ENCODE measurements around the gene KRTCAP2. TPM values are rescaled to one million over a fixed set of nuclear protein-coding genes. Genes with fewer than 3 reads are reported as not detected.
"Not testable (repeated sequence)": the region's sequence is repeated elsewhere in the genome, so short reads cannot be mapped to it uniquely, and the experiment has no call there.

Gene KRTCAP2
- total RNA-seq: 100 to 1,000 TPM; 106 to 112 TPM

DNA sequence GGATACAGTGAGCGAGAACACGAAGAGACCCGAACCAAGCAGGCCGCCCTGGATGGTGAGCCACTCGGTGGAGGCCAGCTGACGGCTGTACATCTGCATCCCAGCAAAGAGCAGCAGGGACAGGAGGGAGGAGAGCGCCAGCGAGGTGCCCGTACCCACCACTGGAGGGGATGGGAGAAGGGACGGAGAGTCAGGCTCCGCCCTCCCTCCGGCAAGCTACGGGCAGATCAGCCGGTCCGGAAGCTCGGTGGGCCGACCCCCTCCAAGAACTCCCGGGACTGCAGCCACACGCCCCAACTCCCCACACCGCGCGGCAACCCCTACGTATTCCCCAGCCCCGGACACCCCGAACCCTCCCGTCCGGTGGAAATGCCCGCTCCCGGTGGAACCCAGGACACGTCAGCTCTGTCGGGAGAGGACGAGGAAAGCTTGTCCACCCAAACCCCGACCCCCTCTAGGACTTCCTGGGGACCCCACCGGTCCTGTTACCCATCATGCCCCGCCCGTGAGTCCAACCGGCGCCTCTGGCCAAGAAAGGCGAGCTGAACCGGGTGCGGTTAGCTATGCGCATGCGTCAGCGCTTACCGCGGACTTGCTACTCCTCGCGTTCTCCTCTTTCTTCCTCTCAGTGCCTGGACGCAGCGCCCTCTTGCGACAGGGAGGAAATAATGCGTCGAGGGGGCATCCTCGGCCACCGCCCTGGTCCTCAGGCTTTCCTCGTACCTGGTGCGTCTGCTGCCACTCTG, at the start of gene KRTCAP2:
TSS of gene KRTCAP2 (minus strand) at position 573 of the 746 bp plus-strand sequence. CDS start at position 493, 80 bp downstream.
- H3K4me1 ChIP-seq (ENCODE audit: control insufficient read depth in 1 of 2, low read depth in 2 of 2): peaks cover 8 to 33% of the 10 kb centered on the region in 2 donors
- H3K9me3 ChIP-seq: no peaks in the 10 kb centered on the region
- peaks cover 7% of the 10 kb centered on the region for H3K36me3 ChIP-seq
- ATAC-seq (ENCODE audit: insufficient number of reproducible peaks, low FRiP score, low read depth) (peak; percentile 84), DNase-seq (ENCODE audit: low spot score) (peak; percentile 79)
- no peaks in the 10 kb centered on the region for H3K27me3 ChIP-seq (replicated peaks; ENCODE audit: insufficient read depth)
- TF ChIP-seq, protein P1, sequence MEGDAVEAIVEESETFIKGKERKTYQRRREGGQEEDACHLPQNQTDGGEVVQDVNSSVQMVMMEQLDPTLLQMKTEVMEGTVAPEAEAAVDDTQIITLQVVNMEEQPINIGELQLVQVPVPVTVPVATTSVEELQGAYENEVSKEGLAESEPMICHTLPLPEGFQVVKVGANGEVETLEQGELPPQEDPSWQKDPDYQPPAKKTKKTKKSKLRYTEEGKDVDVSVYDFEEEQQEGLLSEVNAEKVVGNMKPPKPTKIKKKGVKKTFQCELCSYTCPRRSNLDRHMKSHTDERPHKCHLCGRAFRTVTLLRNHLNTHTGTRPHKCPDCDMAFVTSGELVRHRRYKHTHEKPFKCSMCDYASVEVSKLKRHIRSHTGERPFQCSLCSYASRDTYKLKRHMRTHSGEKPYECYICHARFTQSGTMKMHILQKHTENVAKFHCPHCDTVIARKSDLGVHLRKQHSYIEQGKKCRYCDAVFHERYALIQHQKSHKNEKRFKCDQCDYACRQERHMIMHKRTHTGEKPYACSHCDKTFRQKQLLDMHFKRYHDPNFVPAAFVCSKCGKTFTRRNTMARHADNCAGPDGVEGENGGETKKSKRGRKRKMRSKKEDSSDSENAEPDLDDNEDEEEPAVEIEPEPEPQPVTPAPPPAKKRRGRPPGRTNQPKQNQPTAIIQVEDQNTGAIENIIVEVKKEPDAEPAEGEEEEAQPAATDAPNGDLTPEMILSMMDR (IDR thresholded peaks at IDR 0.05): peak; percentile 86
- peak within 1 kb of the TSS; percentile 82 to 91 for H3K27ac ChIP-seq
- peak within 1 kb of the TSS; percentile 78 for H3K4me3 ChIP-seq

DNA sequence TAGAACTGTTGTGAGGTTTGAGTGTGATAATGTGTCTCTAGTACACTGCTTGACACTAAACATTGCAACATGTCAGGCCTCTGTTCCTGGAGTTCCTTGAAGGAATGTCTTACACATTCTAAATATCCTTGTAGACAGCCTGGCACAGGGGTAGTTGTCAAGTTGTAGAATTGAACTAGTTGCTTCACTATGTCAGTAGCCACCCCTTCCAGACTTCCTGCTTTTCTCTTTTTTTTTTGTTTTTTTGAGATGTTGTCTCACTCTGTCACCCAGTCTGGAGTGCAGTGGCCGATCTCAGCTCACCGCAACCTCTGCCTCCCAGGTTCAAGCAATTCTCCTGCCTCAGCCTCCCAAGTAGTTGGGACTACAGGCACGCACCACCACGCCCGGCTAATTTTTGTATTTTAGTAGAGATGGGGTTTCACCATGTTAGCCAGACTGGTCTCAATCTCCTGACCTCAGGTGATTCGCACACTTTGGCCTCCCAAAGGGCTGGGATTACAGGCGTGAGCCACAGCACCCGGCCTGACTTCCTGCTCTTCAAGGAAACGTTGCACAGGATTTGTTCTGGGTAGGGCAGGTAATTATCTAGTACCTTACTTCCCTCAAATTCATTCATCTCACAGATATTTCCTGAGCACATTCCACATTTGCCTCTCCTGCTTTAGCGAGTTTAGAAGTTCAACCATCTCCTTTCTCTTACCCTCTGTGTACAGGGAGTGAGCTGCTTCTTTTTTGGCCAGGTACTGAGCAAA, 47.3 kb upstream of the KRTCAP2 start:
- H3K4me3 ChIP-seq; H3K36me3 ChIP-seq; ATAC-seq (ENCODE audit: insufficient number of reproducible peaks, low FRiP score, low read depth); H3K9me3 ChIP-seq; H3K27ac ChIP-seq; H3K27me3 ChIP-seq (replicated peaks; ENCODE audit: insufficient read depth); DNase-seq (ENCODE audit: low spot score): not testable (repeated sequence)
- H3K4me1 ChIP-seq (ENCODE audit: control insufficient read depth in 1 of 2, low read depth in 2 of 2): peaks cover 13 to 16% of the 10 kb centered on the region in 2 donors

DNA sequence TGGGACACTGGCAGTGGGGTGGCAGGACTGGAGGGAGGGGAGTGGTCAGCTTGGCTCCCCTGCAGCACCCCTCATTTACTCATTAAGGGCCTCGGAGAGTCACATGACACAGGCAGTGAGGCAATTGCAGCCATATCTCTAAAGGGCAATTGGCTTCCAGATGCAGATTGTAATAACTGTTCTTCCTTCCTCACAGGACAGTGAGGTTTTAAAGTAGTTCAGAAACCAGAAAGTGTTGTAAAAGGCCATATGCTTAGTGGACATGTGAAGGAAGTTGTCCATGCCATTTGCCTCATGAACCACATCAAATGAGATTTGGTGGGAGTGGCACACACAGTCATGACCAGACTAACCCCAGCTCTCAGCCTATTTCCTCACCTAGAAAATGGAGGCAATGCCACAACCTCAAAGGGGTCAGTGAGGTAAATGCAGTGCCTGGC, 46.5 kb upstream of the KRTCAP2 start:
- H3K9me3 ChIP-seq: no peaks in the 10 kb centered on the region
- H3K4me3 ChIP-seq: no peak overlapping the region
- no peak for DNase-seq (ENCODE audit: low spot score)
- no peaks in the 10 kb centered on the region for H3K36me3 ChIP-seq
- no peak for ATAC-seq (ENCODE audit: insufficient number of reproducible peaks, low FRiP score, low read depth)
- no peak overlapping the region for H3K27ac ChIP-seq
- H3K4me1 ChIP-seq (ENCODE audit: control insufficient read depth in 1 of 2, low read depth in 2 of 2): peaks cover 7 to 8% of the 10 kb centered on the region in 2 donors
- no peaks in the 10 kb centered on the region for H3K27me3 ChIP-seq (replicated peaks; ENCODE audit: insufficient read depth)
- TF ChIP-seq, protein P1 (IDR thresholded peaks at IDR 0.05): no peak

DNA sequence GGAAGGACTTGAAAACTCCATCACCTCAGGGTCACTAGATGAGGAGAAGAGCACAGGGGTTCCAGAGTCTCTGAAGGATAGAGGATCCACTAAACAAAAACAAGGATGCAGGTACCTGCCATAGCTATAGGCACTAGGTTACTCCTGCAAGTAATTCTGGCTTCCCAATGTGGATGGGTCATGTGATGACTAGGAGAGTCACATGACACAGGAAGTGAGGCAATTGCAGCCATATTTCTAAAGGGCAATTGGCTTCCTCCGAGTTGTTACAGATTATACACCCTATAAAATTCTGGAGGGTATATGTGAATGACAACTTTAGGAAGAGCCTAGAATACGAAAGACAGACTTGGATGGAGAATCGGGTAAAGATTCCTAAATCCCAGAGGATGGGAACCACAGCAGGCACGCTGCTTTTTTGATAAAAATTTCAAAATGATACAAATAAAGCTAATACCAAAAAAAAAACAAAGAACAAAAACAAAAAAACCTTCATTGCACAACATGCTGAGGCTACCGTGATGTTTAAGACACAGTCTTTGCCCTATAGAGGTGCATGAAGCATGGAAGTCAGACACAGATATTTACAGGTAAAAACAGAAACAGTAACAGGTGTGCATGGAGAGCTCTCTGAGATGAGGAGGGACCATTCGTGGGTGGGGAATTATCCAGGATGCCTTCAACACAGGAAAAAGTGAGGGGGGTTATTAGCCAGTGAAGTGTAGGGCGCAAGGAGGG, 45.9 kb upstream of the KRTCAP2 start:
- Histone ChIP-seq H3K36me3 (no peaks in the 10 kb centered on the region), H3K27ac (no peak overlapping the region), H3K4me3 (peak overlapping the region; percentile 0), H3K4me1 (ENCODE audit: control insufficient read depth in 1 of 2, low read depth in 2 of 2) (peaks cover under 1 to 2% of the 10 kb centered on the region in 2 donors), H3K9me3 (no peaks in the 10 kb centered on the region), H3K27me3 (replicated peaks; ENCODE audit: insufficient read depth) (no peaks in the 10 kb centered on the region)
- ATAC-seq (ENCODE audit: insufficient number of reproducible peaks, low FRiP score, low read depth) (peak; percentile 56), DNase-seq (ENCODE audit: low spot score) (no peak)
- TF ChIP-seq, protein P1 (IDR thresholded peaks at IDR 0.05): no peak

DNA sequence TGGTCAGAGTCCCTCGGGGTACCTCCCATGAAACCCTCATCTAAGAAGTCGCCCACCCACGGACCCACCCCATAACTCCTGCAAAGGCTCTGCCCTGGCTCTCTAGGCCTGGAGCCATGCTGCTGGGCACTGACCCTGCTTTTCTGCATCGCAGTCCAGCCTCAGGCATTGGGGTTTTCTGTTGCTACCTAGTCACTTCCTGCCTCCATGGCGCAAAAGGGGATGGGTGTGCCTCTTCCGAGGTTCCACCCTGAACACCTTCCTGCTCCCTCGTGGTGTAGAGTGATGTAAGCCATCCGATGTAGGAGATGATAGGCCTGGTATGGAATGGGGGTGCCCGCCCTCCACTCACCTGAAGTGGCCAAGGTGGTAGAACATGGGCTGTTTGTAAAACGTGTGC, 41.6 kb upstream of the KRTCAP2 start:
- not testable (repeated sequence) for H3K27me3 ChIP-seq (replicated peaks; ENCODE audit: insufficient read depth); DNase-seq (ENCODE audit: low spot score); H3K4me1 ChIP-seq (ENCODE audit: control insufficient read depth in 1 of 2, low read depth in 2 of 2); H3K36me3 ChIP-seq; H3K9me3 ChIP-seq; H3K4me3 ChIP-seq; ATAC-seq (ENCODE audit: insufficient number of reproducible peaks, low FRiP score, low read depth); H3K27ac ChIP-seq

DNA sequence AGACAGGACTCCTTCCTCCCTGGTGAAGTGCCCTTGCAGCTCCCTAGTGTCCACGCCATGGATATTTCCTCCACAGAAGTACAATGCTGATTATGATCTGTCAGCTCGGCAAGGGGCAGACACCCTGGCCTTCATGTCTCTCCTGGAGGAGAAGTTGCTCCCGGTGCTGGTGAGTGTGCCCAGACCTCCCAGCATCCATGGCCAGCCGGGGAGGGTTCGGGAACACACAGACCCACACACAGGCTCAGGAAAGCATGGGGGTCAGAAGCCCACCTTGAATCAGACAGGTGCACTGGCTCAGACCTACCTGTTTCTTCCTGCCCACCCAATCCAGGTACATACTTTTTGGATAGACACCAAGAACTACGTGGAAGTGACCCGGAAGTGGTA, 38.9 kb upstream of the KRTCAP2 start:
- peak overlapping the region in 1 of 2 donors; percentile 63 for H3K27ac ChIP-seq
- DNase-seq (ENCODE audit: low spot score); H3K4me3 ChIP-seq; H3K27me3 ChIP-seq (replicated peaks; ENCODE audit: insufficient read depth); H3K36me3 ChIP-seq; ATAC-seq (ENCODE audit: insufficient number of reproducible peaks, low FRiP score, low read depth); H3K9me3 ChIP-seq: not testable (repeated sequence)
- peaks cover 13 to 23% of the 10 kb centered on the region in 2 donors for H3K4me1 ChIP-seq (ENCODE audit: control insufficient read depth in 1 of 2, low read depth in 2 of 2)

DNA sequence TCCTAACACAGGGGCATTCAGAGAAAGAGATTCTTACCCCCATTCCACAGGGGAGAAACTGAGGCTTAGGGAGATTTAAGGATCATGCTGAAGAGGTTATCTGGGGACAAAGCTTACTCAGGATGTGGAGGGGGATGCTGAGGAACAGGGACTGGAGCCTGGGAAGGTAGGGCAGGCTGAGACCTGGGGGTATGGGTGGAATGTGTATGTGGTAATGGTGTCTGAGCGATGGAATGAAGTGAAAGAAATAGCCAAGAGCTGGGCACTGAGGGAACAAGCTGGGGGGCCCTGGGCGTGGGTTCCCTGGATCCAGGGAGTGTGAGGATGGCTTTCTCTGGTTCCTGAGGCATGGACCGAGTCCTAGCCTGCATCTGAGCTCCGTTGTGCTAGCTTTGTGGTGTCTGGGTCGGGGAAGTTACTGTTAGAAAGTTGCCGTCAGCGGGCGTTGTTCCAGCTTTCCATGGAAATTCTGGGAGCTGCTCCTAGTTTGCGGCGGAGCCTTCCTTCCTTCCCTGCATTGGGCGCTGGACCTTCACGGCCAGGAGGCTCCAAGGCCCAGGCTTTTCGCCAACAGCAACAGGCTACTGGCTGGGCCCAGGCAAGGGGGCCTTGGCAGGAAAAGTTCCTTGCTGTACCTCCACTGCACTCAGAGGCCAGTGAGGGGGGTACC, 38.4 kb upstream of the KRTCAP2 start:
- ATAC-seq (ENCODE audit: insufficient number of reproducible peaks, low FRiP score, low read depth); H3K4me3 ChIP-seq; H3K27me3 ChIP-seq (replicated peaks; ENCODE audit: insufficient read depth); H3K9me3 ChIP-seq; DNase-seq (ENCODE audit: low spot score); H3K36me3 ChIP-seq: not testable (repeated sequence)
- H3K27ac ChIP-seq: peak overlapping the region in 1 of 2 donors; percentile 63
- peaks cover 15 to 29% of the 10 kb centered on the region in 2 donors for H3K4me1 ChIP-seq (ENCODE audit: control insufficient read depth in 1 of 2, low read depth in 2 of 2)

Measured in thoracic aorta (tissue), 2 donors.